GM19351 (cell line): ENCODE results near the gene TBC1D7.
"Not testable (repeated sequence)": the region's sequence is repeated elsewhere in the genome, so short reads cannot be mapped to it uniquely, and the experiment has no call there.

Experiments used
- ATAC-seq: cut with Tn5 transposase; IDR thresholded peaks from one replicate; pipeline ENCODE4 v1.9.1; 2021; ENCODE audit warnings: mild to moderate bottlenecking, moderate library complexity; ENCODE audit not compliant: unreplicated experiment

TBC1D7 gene

DNA sequence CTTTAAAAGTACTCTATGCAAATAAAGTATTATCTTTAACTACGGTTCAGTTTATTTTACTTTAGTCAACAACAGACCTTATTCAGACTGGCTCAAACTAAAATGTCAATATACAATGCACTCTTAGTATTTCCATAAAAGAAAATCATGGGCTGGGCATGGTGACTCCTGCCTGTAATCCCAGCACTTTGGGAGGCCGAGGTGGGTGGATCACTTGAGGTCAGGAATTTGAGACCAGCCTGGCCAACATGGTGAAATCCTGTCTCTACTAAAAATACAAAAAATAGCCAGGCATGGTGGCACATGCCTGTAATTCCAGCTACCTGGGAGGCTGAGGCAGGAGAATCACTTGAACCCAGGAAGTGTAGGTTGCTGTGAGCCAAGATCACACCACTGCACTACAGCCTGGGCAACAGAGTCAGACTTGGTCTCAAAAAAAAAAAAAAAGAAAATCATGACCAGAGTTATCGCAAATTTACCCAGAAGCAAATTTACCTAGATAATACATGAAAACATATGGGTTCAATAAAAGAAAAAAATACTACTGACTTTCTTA is 2.2 kb downstream of the TBC1D7 start:
- ATAC-seq, result not testable (repeated sequence)

GRCh38 chr6:13319891-13320564 is 8.3 kb downstream of the TBC1D7 start:
- no peak for ATAC-seq

DNA sequence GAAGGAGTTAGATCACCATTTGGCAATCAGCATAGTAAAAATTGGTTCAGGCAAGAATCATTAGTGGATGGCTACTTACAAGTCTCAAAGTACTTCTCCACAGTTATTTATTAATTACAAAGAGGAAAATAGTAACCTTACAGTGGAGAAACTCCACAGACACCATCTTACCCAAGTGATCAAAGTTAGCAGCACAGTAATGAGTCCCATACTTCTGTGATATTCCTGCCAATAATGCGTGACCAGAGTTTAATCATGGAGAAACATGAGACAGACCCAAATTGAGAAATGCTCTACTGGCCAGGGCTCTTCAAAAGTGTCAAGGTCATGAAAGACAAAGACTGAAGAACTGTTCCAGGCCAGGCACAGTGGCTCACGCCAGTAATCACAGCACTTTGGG is 9.5 kb downstream of the TBC1D7 start:
- ATAC-seq, result no peak

DNA sequence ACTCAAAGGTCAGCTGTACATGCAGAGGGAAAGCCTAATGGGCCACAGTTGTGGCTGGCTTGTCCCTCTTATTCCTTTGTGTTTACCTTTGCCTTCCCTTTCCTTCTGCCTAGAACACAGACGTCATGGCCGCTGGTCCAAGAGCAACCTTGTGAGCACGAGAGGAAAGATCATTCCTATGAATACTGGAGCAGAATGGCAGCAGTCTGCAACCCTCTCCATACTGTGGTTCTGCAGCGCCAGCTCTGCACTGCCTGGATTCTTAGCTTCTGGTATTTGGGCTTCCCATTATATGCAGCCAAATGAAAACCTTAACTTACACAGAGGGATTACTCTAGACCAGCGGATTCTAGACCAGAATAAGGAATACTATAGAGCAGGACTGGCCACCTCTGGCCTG is 12.4 kb downstream of the TBC1D7 start:
- ATAC-seq, result no peak

- ATAC-seq, result no peak
These were observed 13.5 kb downstream of the TBC1D7 start for GRCh38 chr6:13314806-13315205.

DNA sequence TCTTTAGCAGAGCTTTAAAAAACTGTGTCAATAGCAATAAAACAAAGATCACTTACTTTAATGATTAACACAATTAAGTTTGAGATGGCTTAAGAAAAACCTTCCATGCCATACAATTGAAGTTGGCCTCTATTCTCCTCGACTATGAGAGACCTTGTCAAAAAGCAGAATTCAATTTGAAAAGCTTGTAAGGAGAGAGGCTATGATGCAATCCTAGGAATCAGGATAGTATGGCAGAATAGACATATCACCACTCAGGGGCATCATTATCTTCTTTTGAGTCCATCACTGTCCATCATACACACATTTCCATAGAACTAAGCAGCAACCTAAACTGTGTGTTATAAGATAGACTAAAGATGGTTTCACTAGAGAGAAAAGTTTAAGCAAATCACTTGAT is 17.2 kb downstream of the TBC1D7 start:
- ATAC-seq, result no peak

DNA sequence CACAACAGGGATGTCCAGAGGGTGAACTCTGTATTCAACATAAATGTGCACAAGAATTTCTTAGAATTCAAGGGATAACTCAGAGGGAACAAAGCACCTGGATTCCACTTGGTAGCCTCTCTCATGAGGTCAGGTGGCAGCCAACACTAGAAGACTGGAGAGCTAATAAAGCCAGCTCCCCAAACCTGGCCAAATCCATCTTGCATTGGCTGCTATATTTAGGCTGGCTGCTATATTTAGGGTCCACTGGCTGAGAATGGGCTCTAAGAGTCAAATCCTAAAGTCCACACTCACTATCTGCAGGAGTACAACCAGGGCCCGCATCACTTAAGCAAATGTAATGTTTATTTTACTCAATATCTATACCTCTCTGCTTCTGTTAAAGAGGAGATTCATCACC is 20.0 kb downstream of the TBC1D7 start:
- no peak for ATAC-seq

- ATAC-seq, result no peak
These were observed 20.8 kb downstream of the TBC1D7 start for GRCh38 chr6:13307508-13307995.

- no peak for ATAC-seq
These were observed 22.5 kb downstream of the TBC1D7 start for GRCh38 chr6:13305791-13306190.

DNA sequence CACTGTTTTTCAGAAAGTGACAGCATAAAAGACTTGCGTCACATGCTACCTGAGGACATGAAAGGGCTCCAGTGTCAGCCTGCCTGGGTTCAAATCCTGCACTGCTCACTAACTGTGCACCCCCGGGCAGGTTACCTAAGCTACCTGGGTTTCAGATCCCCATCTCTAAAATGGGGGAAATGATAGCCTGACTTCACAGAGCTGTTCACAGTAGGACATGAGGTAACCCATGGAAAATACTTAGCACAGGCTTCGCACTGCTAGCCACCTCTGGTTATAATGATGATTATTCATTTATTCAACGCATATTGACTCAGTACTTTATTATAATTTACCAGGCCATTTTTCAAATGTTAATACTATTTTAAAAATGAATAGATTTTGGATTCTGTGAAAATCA is 23.0 kb downstream of the TBC1D7 start:
- ATAC-seq, result no peak

DNA sequence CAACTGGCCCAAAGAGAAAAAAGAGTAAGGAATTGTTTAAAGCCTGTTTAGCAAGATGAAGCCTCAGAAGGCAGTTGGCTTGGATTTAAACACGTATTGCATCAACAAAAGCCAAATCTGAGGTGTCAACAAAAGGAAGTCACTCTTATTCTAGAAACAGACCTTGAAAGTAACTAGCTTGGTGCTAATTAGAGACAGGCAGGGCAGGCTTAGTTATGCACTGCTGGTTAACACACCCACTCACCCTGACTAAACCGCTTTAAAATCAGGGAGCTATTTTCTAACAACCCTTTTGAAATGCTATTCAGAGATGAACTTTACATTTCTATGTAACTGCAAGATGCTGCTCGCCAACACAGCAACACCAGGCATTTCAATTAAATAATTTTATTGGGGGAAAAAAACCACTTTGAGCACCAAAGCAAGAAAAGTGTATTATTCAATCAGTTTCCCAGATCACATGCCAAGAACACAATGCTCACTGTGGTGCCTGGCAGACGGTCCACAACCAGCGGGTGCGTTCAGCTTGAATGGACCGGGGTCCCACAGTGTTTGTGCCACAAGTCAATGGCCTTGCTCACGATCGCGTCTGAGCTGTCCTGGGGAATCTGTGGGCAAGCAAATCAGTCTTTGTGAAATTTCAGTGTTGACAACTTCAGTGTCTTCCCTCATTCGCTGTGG is 23.6 kb downstream of the TBC1D7 start:
- ATAC-seq, result no peak

DNA sequence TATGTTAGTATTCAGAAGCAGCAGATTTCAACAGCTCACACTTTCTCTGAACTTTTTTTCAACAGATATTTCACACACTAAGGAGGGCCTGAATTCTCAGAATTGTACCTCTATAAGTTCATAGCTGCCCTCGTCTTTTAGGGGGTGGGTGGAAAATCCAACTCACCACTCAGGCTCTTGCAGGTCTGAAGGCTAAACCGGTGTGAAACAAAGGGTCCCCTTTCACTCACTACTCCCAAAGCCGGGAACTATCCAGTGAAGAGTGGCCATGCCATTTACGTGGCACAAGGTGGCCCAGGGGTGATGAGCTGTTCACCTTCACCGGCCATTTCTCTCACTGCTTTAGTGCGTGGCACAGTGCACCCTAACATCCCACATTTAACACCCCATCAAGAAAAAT is 24.2 kb downstream of the TBC1D7 start:
- no peak for ATAC-seq

DNA sequence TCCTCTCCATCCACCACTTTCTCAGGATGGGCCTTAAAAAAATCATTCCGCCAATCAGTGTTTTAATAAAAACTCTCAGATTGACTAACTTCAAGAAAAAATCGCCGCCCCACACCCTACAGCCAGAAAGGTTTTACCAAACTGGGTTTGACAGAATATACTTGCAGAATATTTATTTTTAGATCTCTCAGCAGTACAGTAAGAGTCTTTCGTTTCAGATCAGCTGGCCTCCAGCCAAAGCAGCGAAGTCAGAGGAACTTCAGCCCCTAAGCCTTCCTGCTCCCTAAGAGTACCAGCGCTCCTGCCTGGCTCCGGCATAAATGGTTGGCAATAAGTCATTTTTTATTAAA is 24.7 kb downstream of the TBC1D7 start:
- peak; percentile 58 for ATAC-seq

- peak; percentile 68 for ATAC-seq
These were observed 25.3 kb downstream of the TBC1D7 start for GRCh38 chr6:13302751-13303667.

DNA sequence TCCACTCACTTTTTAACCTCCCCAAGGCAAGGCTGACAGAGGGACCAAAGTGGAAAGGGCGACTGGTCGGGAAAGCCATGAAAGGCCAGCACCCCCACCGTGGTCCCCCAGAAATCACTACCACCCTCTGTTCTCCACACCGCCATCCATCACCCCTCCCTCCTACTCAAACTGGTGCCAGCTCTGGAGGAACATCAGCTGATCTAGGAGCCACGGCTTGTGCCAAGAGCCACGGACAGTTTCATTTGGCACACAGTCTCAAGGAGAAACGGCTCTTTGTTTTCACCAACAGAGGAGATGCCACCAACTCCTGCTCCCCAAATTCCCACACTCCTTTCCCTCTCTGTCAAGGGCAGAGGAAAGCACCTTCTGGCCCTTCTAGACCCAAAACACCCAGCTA is 26.0 kb downstream of the TBC1D7 start:
- no peak for ATAC-seq

DNA sequence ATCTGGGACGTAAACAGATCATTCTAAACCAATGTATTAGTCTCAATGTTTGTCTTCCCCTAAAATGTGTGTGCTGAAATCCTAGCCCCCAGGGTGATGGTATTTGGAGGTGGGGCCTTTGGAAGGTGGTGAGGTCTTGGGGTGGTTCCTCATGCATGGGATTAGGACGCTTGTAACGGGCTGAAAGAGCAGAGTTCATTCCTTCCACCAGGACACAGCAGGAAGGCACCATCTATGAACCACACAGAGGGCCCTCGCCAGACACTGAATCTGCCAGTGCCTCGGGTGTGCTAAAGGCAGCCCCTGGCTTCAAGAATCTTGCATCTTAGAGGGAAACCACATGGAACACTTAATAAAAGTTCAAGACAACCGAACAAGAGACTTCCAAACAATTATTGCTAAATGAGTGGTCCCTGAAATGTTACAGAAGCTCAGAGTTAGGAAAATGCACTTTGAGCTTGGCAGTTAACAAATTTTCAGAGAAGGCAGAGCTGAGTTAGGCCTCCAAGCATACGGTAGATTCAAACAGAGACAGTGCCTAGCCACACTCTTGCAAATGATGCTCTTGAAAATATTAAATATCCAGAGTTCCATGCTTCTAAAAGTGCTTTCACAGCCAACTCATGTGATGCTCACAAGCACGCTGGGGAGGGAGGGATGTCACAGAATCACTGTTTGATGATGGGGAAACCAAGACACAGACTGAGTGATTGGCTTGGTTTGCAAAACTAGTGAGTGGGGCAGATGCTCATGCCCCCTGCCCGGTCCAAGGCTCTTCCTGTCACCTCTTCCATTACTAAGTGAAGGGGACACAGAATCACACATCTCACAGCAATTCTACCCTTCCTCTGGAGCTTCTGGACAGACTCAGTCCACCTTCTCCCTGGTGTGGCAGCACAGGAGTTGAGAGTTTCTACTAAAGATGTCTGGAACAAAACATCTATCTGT is 27.4 kb downstream of the TBC1D7 start:
- ATAC-seq, result no peak

DNA sequence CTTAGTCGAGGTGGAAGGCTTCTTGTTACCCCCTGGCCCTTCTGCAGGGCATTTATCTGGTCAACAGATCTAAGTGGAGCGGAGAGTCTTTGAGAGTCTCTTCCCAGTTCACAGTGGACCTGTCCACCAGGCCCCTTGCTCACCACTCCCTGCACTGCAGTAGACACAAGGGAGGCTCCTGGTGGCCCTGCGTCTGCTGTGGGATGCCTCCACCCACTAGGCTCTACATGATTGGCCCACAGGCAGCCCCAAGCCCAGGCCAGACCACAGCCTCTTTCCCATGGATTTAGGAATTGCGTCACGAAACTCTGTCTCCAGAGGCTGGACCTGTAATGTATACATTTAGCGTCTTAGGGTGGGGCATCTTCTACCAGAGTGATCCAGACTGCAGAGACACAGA is 28.4 kb downstream of the TBC1D7 start:
- ATAC-seq, result no peak

DNA sequence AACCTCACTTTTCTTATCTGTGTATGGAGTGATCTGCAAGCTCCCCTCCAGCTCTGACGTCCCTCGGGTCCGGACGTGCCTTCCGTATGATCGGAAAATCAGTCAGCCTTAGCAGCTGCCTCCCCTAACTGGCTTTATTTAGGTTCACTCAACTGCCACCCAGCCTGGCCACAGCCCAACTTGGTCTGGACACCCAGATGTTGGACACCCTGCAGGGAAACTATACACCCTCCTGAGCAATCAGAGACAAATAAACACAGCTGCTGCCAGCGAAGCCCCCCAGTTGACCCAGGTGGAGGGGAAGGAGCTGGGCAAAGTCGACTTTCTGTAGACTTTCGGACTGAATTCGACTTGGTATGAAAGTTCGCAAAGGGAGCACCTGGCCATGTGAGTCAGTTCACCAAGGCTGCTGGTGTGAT is 28.9 kb downstream of the TBC1D7 start:
- ATAC-seq, result no peak

DNA sequence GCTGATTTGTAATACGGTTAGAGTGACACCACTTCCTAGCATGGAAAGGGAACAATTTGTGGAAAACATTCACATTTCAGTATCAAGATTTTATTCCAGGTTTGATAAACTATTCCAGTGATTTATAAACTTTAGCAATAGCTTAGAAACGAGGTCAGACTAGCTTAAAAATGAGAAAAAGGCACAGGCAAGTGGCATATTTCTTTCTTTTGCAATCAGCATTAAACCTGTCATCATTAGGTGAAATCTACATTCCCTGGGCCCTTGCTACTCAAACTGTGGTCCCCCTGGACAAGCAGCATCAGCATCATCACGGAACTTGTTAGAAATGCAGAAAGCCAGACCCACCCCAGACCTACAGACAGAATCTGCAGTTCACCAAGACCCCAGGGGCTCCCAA is 29.9 kb downstream of the TBC1D7 start:
- ATAC-seq, result no peak

GRCh38 chr6:13297391-13297790 is 30.9 kb downstream of the TBC1D7 start:
- no peak for ATAC-seq
